ENCODE measurements around the gene RNU4-1. TPM values are rescaled to one million over a fixed set of nuclear protein-coding genes. Genes with fewer than 3 reads are reported as not detected.

RNU4-1 gene
- total and polyA plus RNA-seq, 9 of the 15 experiments (the other 6 are each of a cell fraction or from before 2014, with no cell fraction given), result under 0.01 to 19,719 (median 3,563) TPM; not detected in 4

DNA sequence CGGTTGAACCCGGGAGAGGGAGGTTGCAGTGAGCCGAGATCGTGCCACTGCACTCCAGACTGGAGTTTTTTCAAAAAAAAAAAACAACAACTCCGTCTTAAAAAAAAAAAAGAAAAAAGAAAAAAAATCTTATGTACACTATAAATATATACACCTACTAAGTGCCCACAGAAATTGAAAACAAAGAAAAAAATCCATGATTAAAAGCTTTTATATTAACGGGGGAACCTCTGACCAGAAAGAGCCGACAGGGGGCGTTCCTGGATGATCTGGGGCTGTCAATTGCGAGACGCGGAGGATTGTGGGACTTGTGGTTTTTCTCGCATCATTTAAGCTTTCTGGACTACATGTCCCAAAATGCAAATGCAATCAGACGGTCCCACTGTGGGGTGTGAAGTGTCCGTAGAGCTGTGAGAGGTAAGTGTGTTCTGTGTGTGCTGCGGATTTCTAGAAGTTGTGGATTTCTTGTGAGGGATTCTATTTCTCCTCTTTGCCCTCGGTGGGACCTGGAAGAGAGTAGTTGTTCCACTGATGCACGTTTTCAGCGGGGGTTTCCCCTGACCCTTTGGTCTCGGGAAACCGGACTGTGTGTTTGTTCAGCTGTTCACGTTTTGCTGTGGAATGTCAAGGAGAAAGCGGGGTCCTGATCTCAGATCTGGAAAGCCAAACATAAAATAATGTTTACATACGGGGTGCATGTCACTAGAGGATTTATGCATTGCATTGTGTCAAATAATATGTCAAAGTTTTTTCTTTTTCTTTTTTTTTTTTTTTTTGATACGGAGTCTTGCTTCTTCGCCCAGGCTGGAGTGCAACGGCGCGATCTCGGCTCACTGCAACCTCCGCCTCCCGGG is 9.2 kb upstream of the RNU4-1 start, which contains the start of gene SIRT4 (continued):
- TF ChIP-seq, protein P1, sequence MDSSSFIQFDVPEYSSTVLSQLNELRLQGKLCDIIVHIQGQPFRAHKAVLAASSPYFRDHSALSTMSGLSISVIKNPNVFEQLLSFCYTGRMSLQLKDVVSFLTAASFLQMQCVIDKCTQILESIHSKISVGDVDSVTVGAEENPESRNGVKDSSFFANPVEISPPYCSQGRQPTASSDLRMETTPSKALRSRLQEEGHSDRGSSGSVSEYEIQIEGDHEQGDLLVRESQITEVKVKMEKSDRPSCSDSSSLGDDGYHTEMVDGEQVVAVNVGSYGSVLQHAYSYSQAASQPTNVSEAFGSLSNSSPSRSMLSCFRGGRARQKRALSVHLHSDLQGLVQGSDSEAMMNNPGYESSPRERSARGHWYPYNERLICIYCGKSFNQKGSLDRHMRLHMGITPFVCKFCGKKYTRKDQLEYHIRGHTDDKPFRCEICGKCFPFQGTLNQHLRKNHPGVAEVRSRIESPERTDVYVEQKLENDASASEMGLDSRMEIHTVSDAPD (CRISPR knock-in tag; IDR thresholded peaks at IDR 0.05), result no peak
- no peak for TF ChIP-seq ZFP30 (CRISPR knock-in tag; IDR thresholded peaks at IDR 0.05; ENCODE audit: borderline replicate concordance)
- TF ChIP-seq, protein P2, sequence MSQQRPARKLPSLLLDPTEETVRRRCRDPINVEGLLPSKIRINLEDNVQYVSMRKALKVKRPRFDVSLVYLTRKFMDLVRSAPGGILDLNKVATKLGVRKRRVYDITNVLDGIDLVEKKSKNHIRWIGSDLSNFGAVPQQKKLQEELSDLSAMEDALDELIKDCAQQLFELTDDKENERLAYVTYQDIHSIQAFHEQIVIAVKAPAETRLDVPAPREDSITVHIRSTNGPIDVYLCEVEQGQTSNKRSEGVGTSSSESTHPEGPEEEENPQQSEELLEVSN (IDR thresholded peaks at IDR 0.05; ENCODE audit: borderline replicate concordance in 1 of 2, extremely low read depth in 1 of 2, insufficient read depth in 1 of 2, insufficient read length in 1 of 2, low read depth in 1 of 2, low read length in 1 of 2, poor library complexity in 1 of 2, severe bottlenecking in 1 of 2), result peak; percentile 57 to 60
- TF ChIP-seq FIP1L1 (IDR thresholded peaks at IDR 0.05; ENCODE audit: low read depth, low read length, poor library complexity, severe bottlenecking), result no peak
- TF ChIP-seq, protein P3, sequence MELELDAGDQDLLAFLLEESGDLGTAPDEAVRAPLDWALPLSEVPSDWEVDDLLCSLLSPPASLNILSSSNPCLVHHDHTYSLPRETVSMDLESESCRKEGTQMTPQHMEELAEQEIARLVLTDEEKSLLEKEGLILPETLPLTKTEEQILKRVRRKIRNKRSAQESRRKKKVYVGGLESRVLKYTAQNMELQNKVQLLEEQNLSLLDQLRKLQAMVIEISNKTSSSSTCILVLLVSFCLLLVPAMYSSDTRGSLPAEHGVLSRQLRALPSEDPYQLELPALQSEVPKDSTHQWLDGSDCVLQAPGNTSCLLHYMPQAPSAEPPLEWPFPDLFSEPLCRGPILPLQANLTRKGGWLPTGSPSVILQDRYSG (tag; conservative IDR thresholded peaks at IDR 0.05; ENCODE audit: low read depth), result no peak; the same call in 1 of the 2 replicates
- TF ChIP-seq RB1 (IDR thresholded peaks at IDR 0.05; ENCODE audit: low read depth), result 0 out of 2 replicates have a peak, but pooled peaks have one; percentile 27
- TF ChIP-seq, protein P4, sequence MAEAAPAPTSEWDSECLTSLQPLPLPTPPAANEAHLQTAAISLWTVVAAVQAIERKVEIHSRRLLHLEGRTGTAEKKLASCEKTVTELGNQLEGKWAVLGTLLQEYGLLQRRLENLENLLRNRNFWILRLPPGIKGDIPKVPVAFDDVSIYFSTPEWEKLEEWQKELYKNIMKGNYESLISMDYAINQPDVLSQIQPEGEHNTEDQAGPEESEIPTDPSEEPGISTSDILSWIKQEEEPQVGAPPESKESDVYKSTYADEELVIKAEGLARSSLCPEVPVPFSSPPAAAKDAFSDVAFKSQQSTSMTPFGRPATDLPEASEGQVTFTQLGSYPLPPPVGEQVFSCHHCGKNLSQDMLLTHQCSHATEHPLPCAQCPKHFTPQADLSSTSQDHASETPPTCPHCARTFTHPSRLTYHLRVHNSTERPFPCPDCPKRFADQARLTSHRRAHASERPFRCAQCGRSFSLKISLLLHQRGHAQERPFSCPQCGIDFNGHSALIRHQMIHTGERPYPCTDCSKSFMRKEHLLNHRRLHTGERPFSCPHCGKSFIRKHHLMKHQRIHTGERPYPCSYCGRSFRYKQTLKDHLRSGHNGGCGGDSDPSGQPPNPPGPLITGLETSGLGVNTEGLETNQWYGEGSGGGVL (CRISPR knock-in tag; IDR thresholded peaks at IDR 0.05), result no peak
- TF ChIP-seq ZNF445 (CRISPR knock-in tag; IDR thresholded peaks at IDR 0.05; ENCODE audit: low read depth), result no peak
- peak; percentile 61 for TF ChIP-seq SUPT5H (IDR thresholded peaks at IDR 0.05)
- TF ChIP-seq, protein P5, sequence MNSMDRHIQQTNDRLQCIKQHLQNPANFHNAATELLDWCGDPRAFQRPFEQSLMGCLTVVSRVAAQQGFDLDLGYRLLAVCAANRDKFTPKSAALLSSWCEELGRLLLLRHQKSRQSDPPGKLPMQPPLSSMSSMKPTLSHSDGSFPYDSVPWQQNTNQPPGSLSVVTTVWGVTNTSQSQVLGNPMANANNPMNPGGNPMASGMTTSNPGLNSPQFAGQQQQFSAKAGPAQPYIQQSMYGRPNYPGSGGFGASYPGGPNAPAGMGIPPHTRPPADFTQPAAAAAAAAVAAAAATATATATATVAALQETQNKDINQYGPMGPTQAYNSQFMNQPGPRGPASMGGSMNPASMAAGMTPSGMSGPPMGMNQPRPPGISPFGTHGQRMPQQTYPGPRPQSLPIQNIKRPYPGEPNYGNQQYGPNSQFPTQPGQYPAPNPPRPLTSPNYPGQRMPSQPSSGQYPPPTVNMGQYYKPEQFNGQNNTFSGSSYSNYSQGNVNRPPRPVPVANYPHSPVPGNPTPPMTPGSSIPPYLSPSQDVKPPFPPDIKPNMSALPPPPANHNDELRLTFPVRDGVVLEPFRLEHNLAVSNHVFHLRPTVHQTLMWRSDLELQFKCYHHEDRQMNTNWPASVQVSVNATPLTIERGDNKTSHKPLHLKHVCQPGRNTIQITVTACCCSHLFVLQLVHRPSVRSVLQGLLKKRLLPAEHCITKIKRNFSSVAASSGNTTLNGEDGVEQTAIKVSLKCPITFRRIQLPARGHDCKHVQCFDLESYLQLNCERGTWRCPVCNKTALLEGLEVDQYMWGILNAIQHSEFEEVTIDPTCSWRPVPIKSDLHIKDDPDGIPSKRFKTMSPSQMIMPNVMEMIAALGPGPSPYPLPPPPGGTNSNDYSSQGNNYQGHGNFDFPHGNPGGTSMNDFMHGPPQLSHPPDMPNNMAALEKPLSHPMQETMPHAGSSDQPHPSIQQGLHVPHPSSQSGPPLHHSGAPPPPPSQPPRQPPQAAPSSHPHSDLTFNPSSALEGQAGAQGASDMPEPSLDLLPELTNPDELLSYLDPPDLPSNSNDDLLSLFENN (IDR thresholded peaks at IDR 0.05; ENCODE audit: low read depth in 2 of 2, low read length in 2 of 2), result peak in 1 of 2 experiments; percentile 33; a peak in 1 of 4 replicates
- no peak for TF ChIP-seq SAFB2 (IDR thresholded peaks at IDR 0.05; ENCODE audit: borderline replicate concordance, low read depth, low read length, severe bottlenecking)
- peak; percentile 36; the same call in 1 of the 2 replicates for TF ChIP-seq MYC (IDR thresholded peaks at IDR 0.05; ENCODE audit: low read depth, low read length)
- TF ChIP-seq MYC (CRISPR knock-in tag; IDR thresholded peaks at IDR 0.05; ENCODE audit: borderline replicate concordance, low read depth), result no peak
